Stomach (tissue), 9 donors: ENCODE data around the gene GJC1. TPM values are rescaled to one million over a fixed set of nuclear protein-coding genes. Genes with fewer than 3 reads are reported as not detected.

Experiments
- DNase-seq, 2 donors: peaks; one replicate each; pipeline versions ENCODE4 v3.0.0 to v3.0.0-alpha.2; 2013 to 2019
- H3K27ac ChIP-seq, 5 donors: fragments of 200-600 bp in 4 of 5; sonication (generic) in 4 of 5; one replicate each; pipeline ENCODE4 v1.5.1; 2013 to 2019; ENCODE audit warnings: mild to moderate bottlenecking in 1 of 5, moderate library complexity in 1 of 5
- H3K27me3 ChIP-seq, 3 donors: fragments of 200-600 bp; sonication (generic); one replicate each; pipeline ENCODE4 v1.5.1; 2017 to 2019; ENCODE audit warnings: mixed run types in 1 of 3
- H3K36me3 ChIP-seq, 4 donors: fragments of 200-600 bp; sonication (generic); 1 replicate in 3 of 4; 2 replicates in 1 of 4; pipeline ENCODE4 v1.5.1; 2016 to 2019
- H3K4me1 ChIP-seq, 4 donors: fragments of 200-600 bp; sonication (generic); one replicate each; pipeline ENCODE4 v1.5.1; 2016 to 2019
- H3K4me3 ChIP-seq, 4 donors: fragments of 200-600 bp; sonication (generic) in 3 of 4; one replicate each; pipeline ENCODE4 v1.5.1; 2016 to 2019; ENCODE audit warnings: mild to moderate bottlenecking in 1 of 4
- H3K9me3 ChIP-seq, 4 donors: fragments of 200-600 bp; sonication (generic); one replicate each; pipeline ENCODE4 v1.5.1; 2016 to 2019
- EP300 ChIP-seq: sonication (generic); formaldehyde crosslinking; IDR thresholded peaks from one replicate; pipeline ENCODE4 v1.6.1; 2017; ENCODE audit warnings: antibody characterized with exemption
- POLR2A ChIP-seq, 4 donors: fragments of 450-650 bp; IDR thresholded peaks; one replicate each; pipeline ENCODE4 v1.6.1; 2016; ENCODE audit warnings: antibody characterized with exemption in 4 of 4, control low read depth in 2 of 4, mild to moderate bottlenecking in 1 of 4, moderate library complexity in 1 of 4
- POLR2AphosphoS5 ChIP-seq, 3 donors: sonication (generic); formaldehyde crosslinking; IDR thresholded peaks; one replicate each; pipeline ENCODE4 v1.6.1; 2016; ENCODE audit warnings: antibody characterized with exemption in 3 of 3
- WGBS, 5 donors: extraction: QIAGEN DNeasy Blood & Tissue Kit in 3 of 5; methylation state at CpG; one replicate each; pipeline versions ENCODE4 v1.1.5 to v1.1.7; 2013 to 2018; 5-methylcytosine and 5-hydroxymethylcytosine counted together
- intact Hi-C: fragments of 100-400 bp; cut with DNase I; formaldehyde crosslinking; loops from one replicate; pipeline ENCODE4 v1.15.1; 2023; ENCODE audit warnings: low total_unique reads
- polyA plus RNA-seq, 3 donors: library from polyadenylated mRNA; stranded (reverse); fragments of 200-250 nt; gene quantifications; one replicate each; pipeline ENCODE4 v1.2.3, GENCODE V29; 2013
- total RNA-seq, 5 donors: library from RNA; depleted of rRNA; stranded (reverse); fragments of >200 nt; gene quantifications; one replicate each; pipeline versions ENCODE4 v1.1.0 to v1.2.3, GENCODE V29; 2014 to 2016
- TF ChIP-seq, protein P1 (sequence below), 7 experiments: fragments of 450-650 bp in 4 of 7; fragments of 200-600 bp in 3 of 7; sonication (generic) in 3 of 7; IDR thresholded peaks; one replicate each; pipeline ENCODE4 v1.5.1; 2016 to 2019; ENCODE audit warnings: antibody characterized with exemption in 7 of 7, control low read depth in 2 of 7, mild to moderate bottlenecking in 1 of 7
- donor health status: healthy with polysubstance abuse.
- donor health status: Bipolar disorder and iron deficiency.
- donor health status: healthy.

GJC1 gene
- total and polyA plus RNA-seq, 8 donors, result 0.31 to 53.1 (median 10.4) TPM

DNA sequence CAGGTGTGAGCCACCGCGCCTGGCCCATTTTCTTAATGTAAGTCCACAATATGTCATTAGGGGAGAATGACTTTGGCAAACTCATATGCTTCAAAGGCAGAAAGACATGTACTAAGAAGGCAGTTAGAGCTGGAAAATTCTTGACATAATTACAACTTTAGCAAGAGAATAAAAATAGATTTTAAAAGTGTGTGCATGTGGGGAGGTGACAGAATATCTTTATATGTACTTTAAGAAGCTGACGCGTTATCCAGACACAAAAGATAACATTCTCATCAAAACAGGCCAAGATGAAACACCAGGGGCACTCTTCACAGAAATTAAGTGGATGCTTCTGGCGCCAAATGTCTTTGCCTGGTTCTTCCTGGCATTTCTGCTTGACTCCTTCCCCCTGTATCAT lies 28.2 kb downstream of the GJC1 start:
- 83 to 97% (median 87%) methylated on average over 5 of the region's 5 CpGs for WGBS, 5 donors
- Histone ChIP-seq H3K9me3 (no peaks in the 10 kb centered on the region), H3K27ac (peak overlapping the region in 3 of 5 donors; percentile 22 to 78 (median 56)), H3K4me3 (no peak overlapping the region), H3K36me3 (peaks cover 0 to 10% (median 0%) of the 10 kb centered on the region in 4 donors), H3K4me1 (peaks cover 0 to 50% (median under 1%) of the 10 kb centered on the region in 4 donors), H3K27me3 (no peaks in the 10 kb centered on the region)
- intact Hi-C loops, result no loop called here
- TF ChIP-seq EP300 (no peak), POLR2AphosphoS5 (IDR thresholded peaks at IDR 0.05) (peak in 1 of 3 donors; percentile 22)
- DNase-seq, result no peak

DNA sequence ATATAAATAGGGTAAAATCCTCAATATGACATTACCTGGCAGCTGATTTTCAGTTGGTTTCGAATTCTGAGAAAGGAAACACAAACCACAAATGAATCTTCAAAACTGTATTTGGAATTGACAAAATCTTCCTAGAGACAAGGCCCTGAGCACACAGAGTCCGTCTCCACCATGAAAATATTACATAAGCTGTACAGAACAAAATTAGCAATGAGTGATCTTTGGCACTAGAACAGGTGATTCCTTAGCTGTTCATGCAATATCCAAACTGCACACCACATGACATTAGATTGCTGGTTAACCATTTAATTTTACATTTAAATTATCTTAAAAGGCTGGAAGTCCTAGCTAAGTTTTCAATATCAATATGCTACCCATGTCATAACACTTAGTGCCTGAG lies 31.7 kb downstream of the GJC1 start:
- Histone ChIP-seq H3K4me3 (no peak overlapping the region), H3K4me1 (peaks cover 0 to 59% (median 5%) of the 10 kb centered on the region in 4 donors), H3K27ac (peak overlapping the region in 4 of 5 donors; percentile 62 to 81 (median 80)), H3K36me3 (no peaks in the 10 kb centered on the region), H3K9me3 (no peaks in the 10 kb centered on the region), H3K27me3 (no peaks in the 10 kb centered on the region)
- DNase-seq, result no peak
- WGBS, 5 donors, result 54 to 65% (median 58%) methylated on average over 2 of the region's 2 CpGs
- TF ChIP-seq POLR2AphosphoS5 (IDR thresholded peaks at IDR 0.05) (no peak), POLR2A (IDR thresholded peaks at IDR 0.05) (no peak), EP300 (no peak)
- TF ChIP-seq, protein P1, sequence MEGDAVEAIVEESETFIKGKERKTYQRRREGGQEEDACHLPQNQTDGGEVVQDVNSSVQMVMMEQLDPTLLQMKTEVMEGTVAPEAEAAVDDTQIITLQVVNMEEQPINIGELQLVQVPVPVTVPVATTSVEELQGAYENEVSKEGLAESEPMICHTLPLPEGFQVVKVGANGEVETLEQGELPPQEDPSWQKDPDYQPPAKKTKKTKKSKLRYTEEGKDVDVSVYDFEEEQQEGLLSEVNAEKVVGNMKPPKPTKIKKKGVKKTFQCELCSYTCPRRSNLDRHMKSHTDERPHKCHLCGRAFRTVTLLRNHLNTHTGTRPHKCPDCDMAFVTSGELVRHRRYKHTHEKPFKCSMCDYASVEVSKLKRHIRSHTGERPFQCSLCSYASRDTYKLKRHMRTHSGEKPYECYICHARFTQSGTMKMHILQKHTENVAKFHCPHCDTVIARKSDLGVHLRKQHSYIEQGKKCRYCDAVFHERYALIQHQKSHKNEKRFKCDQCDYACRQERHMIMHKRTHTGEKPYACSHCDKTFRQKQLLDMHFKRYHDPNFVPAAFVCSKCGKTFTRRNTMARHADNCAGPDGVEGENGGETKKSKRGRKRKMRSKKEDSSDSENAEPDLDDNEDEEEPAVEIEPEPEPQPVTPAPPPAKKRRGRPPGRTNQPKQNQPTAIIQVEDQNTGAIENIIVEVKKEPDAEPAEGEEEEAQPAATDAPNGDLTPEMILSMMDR (IDR thresholded peaks at IDR 0.05), result no peak
- intact Hi-C loops, result no loop called here

DNA sequence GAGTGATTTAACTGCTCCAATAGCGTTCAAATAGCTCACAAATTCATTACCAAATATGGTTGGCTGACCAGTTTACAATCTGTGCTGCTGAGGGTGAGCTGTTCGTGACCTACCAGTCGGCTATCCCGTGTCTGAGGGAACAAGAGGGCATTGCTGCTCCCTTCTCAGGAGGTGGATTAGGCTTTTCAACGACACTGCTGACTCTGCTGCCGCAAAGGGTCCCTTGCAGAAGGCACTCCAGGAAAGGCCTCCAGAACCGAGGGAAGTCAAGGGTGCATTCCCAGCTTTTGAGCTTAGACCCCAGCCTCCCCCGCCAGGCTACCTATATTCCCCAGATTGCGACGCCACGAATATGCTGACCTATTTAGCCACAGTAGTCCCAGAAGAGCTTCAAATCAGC lies 32.3 kb downstream of the GJC1 start:
- TF ChIP-seq EP300, result no peak
- TF ChIP-seq, protein P1 (IDR thresholded peaks at IDR 0.05), result no peak
- TF ChIP-seq POLR2AphosphoS5 (IDR thresholded peaks at IDR 0.05), result peak; percentile 10 to 81 (median 74)
- Histone ChIP-seq H3K9me3 (no peaks in the 10 kb centered on the region), H3K4me3 (no peak overlapping the region), H3K4me1 (peaks cover 0 to 53% (median 5%) of the 10 kb centered on the region in 4 donors), H3K27ac (peak overlapping the region in 4 of 5 donors; percentile 62 to 81 (median 80)), H3K36me3 (no peaks in the 10 kb centered on the region), H3K27me3 (no peaks in the 10 kb centered on the region)
- intact Hi-C loops, result no loop called here
- no peak for DNase-seq
- WGBS, 5 donors, result 65 to 81% (median 78%) methylated on average over 11 of the region's 11 CpGs

DNA sequence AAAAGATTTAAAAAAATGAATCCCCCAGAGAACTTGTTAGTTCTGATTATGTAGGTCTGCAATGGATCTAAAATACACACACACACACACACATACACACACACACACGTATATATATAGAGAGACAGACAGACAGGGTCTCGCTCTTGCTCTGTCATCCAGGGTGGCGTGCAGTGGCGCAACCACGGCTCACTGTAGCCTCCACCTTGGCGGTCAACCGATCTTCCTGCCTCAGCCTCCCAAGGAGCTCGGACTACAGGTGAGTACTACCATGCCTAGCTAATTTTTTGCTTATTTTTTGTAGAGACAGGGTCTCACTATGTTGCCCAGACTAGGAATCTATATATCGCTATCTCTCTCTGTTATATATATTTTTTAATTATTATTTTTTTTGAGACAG lies 33.4 kb downstream of the GJC1 start:
- H3K36me3 ChIP-seq, result no peaks in the 10 kb centered on the region
- no peak for DNase-seq
- WGBS, 5 donors, result 79 to 95% (median 94%) methylated on average over 9 of the region's 9 CpGs
- H3K4me3 ChIP-seq, result peak overlapping the region in 1 of 4 donors; percentile 5
- peak overlapping the region in 4 of 5 donors; percentile 62 to 81 (median 80) for H3K27ac ChIP-seq
- no peaks in the 10 kb centered on the region for H3K9me3 ChIP-seq
- intact Hi-C loops, result no loop called here
- peaks cover 0 to 49% (median 5%) of the 10 kb centered on the region in 4 donors for H3K4me1 ChIP-seq
- TF ChIP-seq POLR2A (IDR thresholded peaks at IDR 0.05), result no peak
- TF ChIP-seq, protein P1 (IDR thresholded peaks at IDR 0.05), result no peak
- TF ChIP-seq EP300, result no peak
- no peaks in the 10 kb centered on the region for H3K27me3 ChIP-seq

DNA sequence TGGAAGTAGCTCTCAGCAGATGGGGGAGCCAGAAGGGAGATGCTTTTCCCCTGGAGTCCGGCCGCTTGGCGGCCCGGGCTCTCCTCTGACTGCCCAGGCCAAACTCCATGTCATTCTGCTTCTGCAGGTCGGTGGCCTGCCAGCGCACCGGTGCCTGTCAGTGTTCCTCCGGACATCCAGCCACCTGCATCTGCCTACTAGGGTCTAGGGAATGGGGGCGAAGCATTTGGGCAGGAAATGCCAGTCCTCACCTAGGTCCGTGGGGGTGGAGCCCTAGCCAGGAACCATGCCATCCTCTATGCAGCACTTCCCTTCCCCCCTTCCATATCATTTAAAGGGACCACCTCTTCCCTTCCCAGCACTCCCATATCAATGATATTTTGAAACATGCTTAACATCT lies 34.2 kb downstream of the GJC1 start:
- no peak overlapping the region for H3K4me3 ChIP-seq
- 63 to 86% (median 74%) methylated on average over 8 to 10 of the region's 10 CpGs for whole genome bisulfite sequencing, 5 donors
- peak overlapping the region in 4 of 5 donors; percentile 72 to 81 (median 80) for H3K27ac ChIP-seq

More for the DNA sequence above, 34.2 kb downstream of the GJC1 start:
- TF ChIP-seq, protein P1 (IDR thresholded peaks at IDR 0.05), result no peak
- no peak for TF ChIP-seq POLR2A (IDR thresholded peaks at IDR 0.05)
- Histone ChIP-seq H3K9me3 (no peaks in the 10 kb centered on the region), H3K27me3 (no peaks in the 10 kb centered on the region), H3K36me3 (no peaks in the 10 kb centered on the region), H3K4me1 (peaks cover 0 to 40% (median 5%) of the 10 kb centered on the region in 4 donors)
- DNase-seq, result no peak
- intact Hi-C loops, result no loop called here
